Gastrocnemius medialis (tissue), 4 donors: ENCODE results near the gene PRCC. TPM values are rescaled to one million over a fixed set of nuclear protein-coding genes. Genes with fewer than 3 reads are reported as not detected.

Experiments
- ATAC-seq, 2 donors: fragments of 150-250 bp; one replicate each; pipeline ENCODE4 v1.9.1; 2016
- DNase-seq, 2 donors: peaks; one replicate each; pipeline ENCODE4 v3.0.0-alpha.2; 2019
- H3K27ac ChIP-seq, 4 donors: fragments of 200-600 bp; sonication (generic); 1 replicate in 1 of 4; 2 replicates in 3 of 4; pipeline ENCODE4 v1.5.1; 2016 to 2018; ENCODE audit warnings: mild to moderate bottlenecking in 2 of 4, moderate library complexity in 1 of 4
- H3K27me3 ChIP-seq, 3 donors: fragments of 200-600 bp; sonication (generic) in 2 of 3; 1 replicate in 1 of 3; 2 replicates in 2 of 3; pipeline versions ENCODE4 v1.5.1 to v1.6.0; 2016 to 2019; ENCODE audit warnings: mild to moderate bottlenecking in 1 of 3, moderate library complexity in 1 of 3
- H3K36me3 ChIP-seq, 2 donors: fragments of 200-600 bp; sonication (generic) in 1 of 2; one replicate each; pipeline ENCODE4 v1.5.1; 2017 to 2018
- H3K4me1 ChIP-seq, 2 donors: fragments of 200-600 bp; sonication (generic) in 1 of 2; one replicate each; pipeline ENCODE4 v1.5.1; 2016 to 2017; ENCODE audit warnings: mild to moderate bottlenecking in 2 of 2
- H3K4me3 ChIP-seq, 4 donors: fragments of 200-600 bp; sonication (generic) in 3 of 4; 1 replicate in 1 of 4; 2 replicates in 3 of 4; pipeline ENCODE4 v1.5.1; 2016 to 2019; ENCODE audit warnings: mild to moderate bottlenecking in 2 of 4
- H3K9me3 ChIP-seq, 3 donors: fragments of 200-600 bp; sonication (generic) in 2 of 3; 1 replicate in 1 of 3; 2 replicates in 2 of 3; pipeline ENCODE4 v1.5.1; 2016 to 2019
- POLR2A ChIP-seq, 2 donors: fragments of 450-650 bp; IDR thresholded peaks; one replicate each; pipeline ENCODE4 v1.6.1; 2017; ENCODE audit warnings: antibody characterized with exemption in 2 of 2, mild to moderate bottlenecking in 2 of 2, moderate library complexity in 2 of 2
- in situ Hi-C, 4 donors: fragments of 200-750 bp; cut with MboI; loops; one replicate each; pipeline versions ENCODE4 v1.15.0 to v1.8.0; 2017; ENCODE audit warnings: low sequenced_read_pairs in 4 of 4
- intact Hi-C: fragments of 100-400 bp; cut with DNase I; formaldehyde crosslinking; loops from one replicate; pipeline ENCODE4 v1.15.1; 2023; ENCODE audit warnings: low total_unique reads
- total RNA-seq, 4 donors: library from RNA; depleted of rRNA; stranded (reverse); fragments of >200 nt; gene quantifications; one replicate each; pipeline versions ENCODE4 v1.1.0 to v1.2.3, GENCODE V29; 2016
- TF ChIP-seq, protein P1 (sequence below), 5 experiments: fragments of 450-650 bp in 3 of 5; fragments of 200-600 bp in 2 of 5; sonication (generic) in 2 of 5; IDR thresholded peaks in 4 of 5; conservative IDR thresholded peaks in 1 of 5; 1 replicate in 4 of 5; 2 replicates in 1 of 5; pipeline ENCODE4 v1.5.1; 2016 to 2019; ENCODE audit warnings: antibody characterized with exemption in 5 of 5, mild to moderate bottlenecking in 3 of 5, moderate library complexity in 3 of 5

The PRCC gene
- total RNA-seq, 4 donors from 2014 or later = 42.8 to 62.3 (median 46.5) TPM

DNA sequence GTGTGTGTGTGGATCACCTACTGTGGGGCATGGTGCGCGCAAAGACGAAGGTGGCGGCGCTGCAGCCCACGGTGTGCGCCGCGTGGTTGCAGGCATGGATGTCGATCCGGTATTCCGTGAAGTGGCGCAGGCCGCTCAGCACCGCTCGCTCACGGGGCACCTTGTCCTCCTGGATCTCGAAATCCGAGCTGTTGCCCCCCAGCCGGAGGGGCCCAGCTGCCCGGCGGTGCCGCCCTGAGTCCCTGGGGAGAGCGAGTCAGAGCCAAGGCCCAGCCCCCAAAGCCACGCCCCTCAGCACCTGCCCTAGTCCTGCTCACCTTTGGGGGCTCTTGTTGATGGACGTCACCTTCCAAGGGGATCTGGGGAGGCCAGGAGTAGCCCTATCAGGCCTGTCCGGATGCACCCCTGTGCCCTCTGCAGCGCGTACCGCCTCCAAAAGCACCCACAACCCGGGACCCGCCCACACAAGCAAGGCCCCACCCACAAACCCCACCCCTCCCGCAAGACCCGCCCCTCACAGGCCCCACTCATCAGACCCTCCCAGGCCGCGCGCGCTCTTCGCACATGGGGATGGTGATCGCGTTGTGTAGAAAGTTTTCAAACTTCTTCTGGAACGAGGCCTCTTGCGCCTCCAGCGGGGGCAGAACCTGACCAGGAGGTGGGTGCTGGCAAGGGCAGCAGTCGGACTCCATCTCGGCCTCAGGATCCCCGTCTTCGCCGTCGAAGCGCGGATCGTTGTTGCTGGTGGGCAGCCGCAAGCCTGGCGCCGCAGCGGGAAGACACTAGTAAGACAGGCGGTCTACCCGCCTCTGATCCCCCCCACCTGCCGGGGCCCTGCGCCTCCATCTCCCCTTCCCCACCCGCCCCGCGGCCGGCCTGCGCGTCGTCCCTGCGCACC, 78.0 kb downstream of the PRCC start:
- no peak overlapping the region for H3K4me3 ChIP-seq

DNA sequence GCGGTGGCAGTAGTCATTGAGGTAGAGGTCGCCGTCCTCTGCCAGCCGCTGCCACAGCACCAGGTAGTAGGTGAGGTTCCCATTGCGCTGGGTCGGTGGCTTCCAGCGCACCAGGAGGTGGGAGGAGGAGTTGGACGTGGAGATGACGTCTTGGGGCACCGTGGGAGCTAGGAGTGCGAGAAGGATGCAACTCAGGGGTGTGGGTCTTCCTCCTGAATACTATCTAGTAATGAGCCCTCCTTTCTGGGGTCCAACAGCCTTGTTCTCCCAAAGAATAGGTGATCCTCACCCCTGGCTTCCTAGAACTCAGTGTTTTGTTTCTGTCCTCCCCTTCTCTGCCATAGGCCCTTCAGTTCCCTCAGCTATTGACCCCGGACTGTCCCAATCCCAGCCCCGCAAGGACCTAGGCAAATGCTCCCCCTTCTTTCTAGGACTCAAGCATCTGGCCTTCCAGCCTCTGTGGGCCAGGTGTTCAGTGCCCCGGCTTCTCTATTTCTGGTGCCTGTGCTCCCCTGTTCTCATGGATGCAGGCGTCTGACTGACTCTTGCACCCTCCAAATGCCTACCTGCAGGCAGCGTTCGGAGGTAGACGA, 78.7 kb downstream of the PRCC start:
- H3K27ac ChIP-seq = no peak overlapping the region
- DNase-seq (no peak), ATAC-seq (no peak)
- H3K36me3 ChIP-seq = no peaks in the 10 kb centered on the region
- peaks cover 17 to 39% (median 29%) of the 10 kb centered on the region in 3 donors for H3K27me3 ChIP-seq
- H3K9me3 ChIP-seq = no peaks in the 10 kb centered on the region
- H3K4me1 ChIP-seq = no peaks in the 10 kb centered on the region
- no peak for TF ChIP-seq POLR2A (IDR thresholded peaks at IDR 0.05)
- TF ChIP-seq, protein P1, sequence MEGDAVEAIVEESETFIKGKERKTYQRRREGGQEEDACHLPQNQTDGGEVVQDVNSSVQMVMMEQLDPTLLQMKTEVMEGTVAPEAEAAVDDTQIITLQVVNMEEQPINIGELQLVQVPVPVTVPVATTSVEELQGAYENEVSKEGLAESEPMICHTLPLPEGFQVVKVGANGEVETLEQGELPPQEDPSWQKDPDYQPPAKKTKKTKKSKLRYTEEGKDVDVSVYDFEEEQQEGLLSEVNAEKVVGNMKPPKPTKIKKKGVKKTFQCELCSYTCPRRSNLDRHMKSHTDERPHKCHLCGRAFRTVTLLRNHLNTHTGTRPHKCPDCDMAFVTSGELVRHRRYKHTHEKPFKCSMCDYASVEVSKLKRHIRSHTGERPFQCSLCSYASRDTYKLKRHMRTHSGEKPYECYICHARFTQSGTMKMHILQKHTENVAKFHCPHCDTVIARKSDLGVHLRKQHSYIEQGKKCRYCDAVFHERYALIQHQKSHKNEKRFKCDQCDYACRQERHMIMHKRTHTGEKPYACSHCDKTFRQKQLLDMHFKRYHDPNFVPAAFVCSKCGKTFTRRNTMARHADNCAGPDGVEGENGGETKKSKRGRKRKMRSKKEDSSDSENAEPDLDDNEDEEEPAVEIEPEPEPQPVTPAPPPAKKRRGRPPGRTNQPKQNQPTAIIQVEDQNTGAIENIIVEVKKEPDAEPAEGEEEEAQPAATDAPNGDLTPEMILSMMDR (IDR thresholded peaks at IDR 0.05 in 4 of 5, conservative IDR thresholded peaks at IDR 0.05 in 1 of 5) = no peak
- intact Hi-C loops = no loop called here
- no peak overlapping the region for H3K4me3 ChIP-seq
- in situ Hi-C loops = no loop called here

More for the DNA sequence above, 78.0 kb downstream of the PRCC start:
- in situ Hi-C loops (no loop called here), intact Hi-C loops (no loop called here)
- Histone ChIP-seq H3K27ac (no peak overlapping the region), H3K4me1 (no peaks in the 10 kb centered on the region), H3K36me3 (no peaks in the 10 kb centered on the region), H3K9me3 (no peaks in the 10 kb centered on the region), H3K27me3 (peaks cover 17 to 39% (median 29%) of the 10 kb centered on the region in 3 donors)
- no peak for ATAC-seq
- DNase-seq = no peak
- TF ChIP-seq POLR2A (IDR thresholded peaks at IDR 0.05) = no peak
- TF ChIP-seq, protein P1 (IDR thresholded peaks at IDR 0.05 in 4 of 5, conservative IDR thresholded peaks at IDR 0.05 in 1 of 5) = no peak

DNA sequence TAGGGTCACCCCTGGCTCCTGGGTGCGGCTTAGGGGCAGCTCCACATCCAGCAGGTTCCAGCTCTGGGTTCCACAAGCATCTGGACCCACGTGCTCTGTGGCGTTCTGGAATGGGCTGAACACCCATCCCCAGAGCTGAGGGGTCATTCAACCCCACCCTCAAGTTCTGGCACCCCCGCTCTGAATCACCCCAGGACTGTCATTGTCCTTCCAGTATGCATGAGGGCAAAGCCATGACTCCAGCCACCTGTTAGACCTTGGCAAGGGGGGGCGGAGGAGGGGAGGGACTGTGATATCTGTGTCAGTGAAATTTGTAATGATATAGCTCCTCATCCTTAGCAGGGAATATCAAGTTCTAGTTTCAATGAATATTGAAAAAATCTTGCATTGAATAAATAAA, 79.3 kb downstream of the PRCC start:
- no peak for DNase-seq
- H3K36me3 ChIP-seq = no peaks in the 10 kb centered on the region
- TF ChIP-seq, protein P1 (IDR thresholded peaks at IDR 0.05 in 4 of 5, conservative IDR thresholded peaks at IDR 0.05 in 1 of 5) = no peak
- TF ChIP-seq POLR2A (IDR thresholded peaks at IDR 0.05) = no peak

DNA sequence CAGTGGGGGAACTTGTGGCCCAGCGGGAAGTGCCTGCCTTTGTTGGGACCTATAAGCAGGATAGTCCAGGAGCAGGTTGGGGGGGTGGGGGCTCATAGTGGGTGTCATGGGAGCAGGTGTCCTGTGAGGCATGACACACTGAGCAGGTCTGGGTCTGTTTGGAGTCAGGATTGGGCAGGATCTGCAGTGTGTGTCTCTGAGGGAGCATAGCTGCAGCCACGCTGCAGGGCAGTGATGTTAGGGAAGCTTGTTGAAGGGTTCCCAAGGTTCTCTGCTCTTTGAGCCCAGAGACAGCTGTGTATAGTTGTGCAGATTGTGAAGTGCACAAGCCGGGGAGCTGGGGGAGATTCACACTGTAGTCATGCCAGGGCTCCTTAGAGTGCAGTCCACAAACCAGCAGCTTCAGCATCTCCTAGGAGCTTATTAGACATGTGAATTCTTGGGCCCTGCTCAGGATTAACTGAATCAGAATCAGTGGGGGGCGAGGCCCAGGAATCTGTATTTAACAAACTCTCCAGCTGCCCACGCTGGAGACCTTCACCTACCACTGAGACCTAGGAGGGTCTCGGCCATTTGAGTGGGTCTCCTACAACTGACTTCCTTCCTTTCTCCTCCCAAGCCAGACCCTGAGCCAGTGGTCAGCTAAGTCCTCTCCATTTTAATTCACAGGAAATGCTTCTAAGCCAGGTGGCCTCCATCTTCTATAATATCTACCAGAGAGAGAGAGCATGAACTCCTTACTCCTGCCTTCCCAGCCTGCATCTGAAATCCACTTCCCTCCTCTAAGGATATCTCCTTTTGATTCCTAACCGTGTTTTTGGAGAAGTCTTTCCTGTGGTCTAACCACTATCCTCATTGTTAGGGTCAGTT, 80.5 kb downstream of the PRCC start:
- Histone ChIP-seq H3K4me1 (peaks cover 0 to 13% of the 10 kb centered on the region in 2 donors), H3K27ac (no peak overlapping the region), H3K36me3 (no peaks in the 10 kb centered on the region), H3K4me3 (no peak overlapping the region), H3K27me3 (peaks cover 17 to 39% (median 26%) of the 10 kb centered on the region in 3 donors), H3K9me3 (no peaks in the 10 kb centered on the region)
- intact Hi-C loops = no loop called here
- DNase-seq = no peak
- TF ChIP-seq POLR2A (IDR thresholded peaks at IDR 0.05) = no peak
- TF ChIP-seq, protein P1 (IDR thresholded peaks at IDR 0.05 in 4 of 5, conservative IDR thresholded peaks at IDR 0.05 in 1 of 5) = no peak
- in situ Hi-C loops = no loop called here
- no peak for ATAC-seq

More for the DNA sequence above, 79.3 kb downstream of the PRCC start:
- Histone ChIP-seq H3K4me1 (peaks cover 0 to 1% of the 10 kb centered on the region in 2 donors), H3K27me3 (peaks cover 17 to 39% (median 29%) of the 10 kb centered on the region in 3 donors), H3K27ac (no peak overlapping the region), H3K9me3 (no peaks in the 10 kb centered on the region), H3K4me3 (no peak overlapping the region)
- intact Hi-C loops = no loop called here
- in situ Hi-C loops = no loop called here
- ATAC-seq = no peak
